ENCODE data around the gene LIX1L. TPM values are rescaled to one million over a fixed set of nuclear protein-coding genes. Genes with fewer than 3 reads are reported as not detected.

Gene LIX1L
- total RNA-seq, 1 experiment from 2014 or later: 12.4 TPM

DNA sequence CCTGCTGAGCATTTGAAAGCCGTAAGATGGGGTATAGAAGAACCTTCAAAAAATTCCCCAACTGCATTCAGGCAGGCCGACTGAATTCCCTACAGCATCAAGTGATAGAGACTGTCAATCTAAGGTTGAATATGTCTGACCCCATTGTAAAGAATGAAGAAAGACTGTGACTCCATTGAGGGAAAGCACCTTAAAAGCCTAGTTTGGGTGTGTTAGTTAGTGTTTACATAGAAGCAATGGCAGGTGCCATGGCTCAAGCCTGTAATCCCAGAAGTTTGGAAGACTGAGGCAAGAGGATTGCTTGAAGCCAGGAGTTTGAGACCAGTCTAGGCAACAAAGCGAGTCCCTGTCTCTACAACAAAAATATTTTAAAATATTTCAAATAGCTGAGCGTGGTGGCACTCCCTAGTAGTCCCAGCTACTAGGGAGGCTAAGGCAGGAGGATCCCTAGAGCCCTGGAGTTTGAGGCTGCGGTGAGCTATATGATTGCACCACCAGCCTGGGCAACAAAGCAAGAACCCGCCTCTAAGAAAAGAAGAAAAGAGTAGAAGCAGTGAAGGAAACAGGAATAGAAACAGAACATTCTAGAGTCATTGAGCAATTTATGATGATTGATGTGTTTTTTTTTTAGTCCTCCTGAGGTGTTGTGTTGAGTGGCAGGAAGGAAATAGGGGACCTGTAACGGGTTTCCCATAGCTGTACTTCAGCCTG is 22.1 kb upstream of the LIX1L start:
- DNase-seq (ENCODE audit: low read depth, low spot score) (no peak), ATAC-seq (no peak)
- H3K4me2 ChIP-seq (ENCODE audit: low read length): peak overlapping the region; percentile 76
- H2AFZ ChIP-seq (ENCODE audit: low read depth, low read length, poor library complexity, severe bottlenecking): no peak overlapping the region
- H3K4me3 ChIP-seq (replicated peaks in 1 of 2; ENCODE audit: low read depth in 1 of 2, low read length in 2 of 2): 0 out of 4 replicates have a peak overlapping the region, but pooled peaks of 1 of the 2 experiments have one; percentile 6
- peak overlapping the region; percentile 56 for H3K9ac ChIP-seq (ENCODE audit: low read length)
- CTCF ChIA-PET: interaction anchor here (0.9 to 3.1 kb wide), 17 partner anchors 9 to 135 kb away, joined by 3 to 45 read pairs (median 6); partner anchors contain the start of genes ANKRD34A, HJV, NUDT17 and PIAS3
- BruUV-seq (replicated peaks): TSS peak; percentile 83
- no peaks in the 10 kb centered on the region for H4K20me1 ChIP-seq (ENCODE audit: insufficient read depth)
- no peaks in the 10 kb centered on the region for H3K36me3 ChIP-seq (ENCODE audit: control insufficient read depth in 1 of 2, insufficient read depth in 2 of 2, low read length in 2 of 2)
- intact Hi-C loops (cut with micrococcal nuclease): loop anchor here (5.0 kb wide), 1 partner anchor 88 kb away; no protein-coding TSS in a partner anchor
- H3K9me3 ChIP-seq (ENCODE audit: control insufficient read depth in 1 of 2, insufficient read depth in 1 of 2, low read depth in 1 of 2, low read length in 2 of 2): no peaks in the 10 kb centered on the region
- H3K27ac ChIP-seq (ENCODE audit: low read depth, low read length): peak overlapping the region; percentile 89
- POLR2A ChIA-PET: interaction anchor here (0.9 to 3.0 kb wide), 16 partner anchors 11 to 121 kb away, joined by 3 to 27 read pairs (median 6); partner anchors contain the start of genes ANKRD34A, HJV, LIX1L and PIAS3
- peaks cover 30 to 51% of the 10 kb centered on the region in 2 experiments for H3K4me1 ChIP-seq (ENCODE audit: control insufficient read depth in 1 of 2, insufficient read depth in 2 of 2, low read length in 2 of 2)
- no peaks in the 10 kb centered on the region for H3K27me3 ChIP-seq (ENCODE audit: insufficient read depth, low read length)
- TF ChIP-seq CEBPB (IDR thresholded peaks at IDR 0.05; ENCODE audit: low read depth): 0 out of 2 replicates have a peak, but pooled peaks have one; percentile 37
- no peak for TF ChIP-seq EGR1 (IDR thresholded peaks at IDR 0.05; ENCODE audit: low read depth)
- H3K9me2 ChIP-seq (ENCODE audit: insufficient read depth): no peaks in the 10 kb centered on the region
- RAD21 ChIA-PET (ENCODE audit: low non-redundant PET in 1 of 2, low total read pairs in 2 of 2, uncharacterized antibody in 2 of 2, unreplicated experiment in 2 of 2): interaction anchor here (0.5 to 1.4 kb wide), 7 partner anchors 22 to 88 kb away, joined by 3 to 6 read pairs (median 4); partner anchors contain the start of gene LIX1L (in 1 of the 2)
- H3K79me2 ChIP-seq (ENCODE audit: insufficient read depth, low read length): no peaks in the 10 kb centered on the region

DNA sequence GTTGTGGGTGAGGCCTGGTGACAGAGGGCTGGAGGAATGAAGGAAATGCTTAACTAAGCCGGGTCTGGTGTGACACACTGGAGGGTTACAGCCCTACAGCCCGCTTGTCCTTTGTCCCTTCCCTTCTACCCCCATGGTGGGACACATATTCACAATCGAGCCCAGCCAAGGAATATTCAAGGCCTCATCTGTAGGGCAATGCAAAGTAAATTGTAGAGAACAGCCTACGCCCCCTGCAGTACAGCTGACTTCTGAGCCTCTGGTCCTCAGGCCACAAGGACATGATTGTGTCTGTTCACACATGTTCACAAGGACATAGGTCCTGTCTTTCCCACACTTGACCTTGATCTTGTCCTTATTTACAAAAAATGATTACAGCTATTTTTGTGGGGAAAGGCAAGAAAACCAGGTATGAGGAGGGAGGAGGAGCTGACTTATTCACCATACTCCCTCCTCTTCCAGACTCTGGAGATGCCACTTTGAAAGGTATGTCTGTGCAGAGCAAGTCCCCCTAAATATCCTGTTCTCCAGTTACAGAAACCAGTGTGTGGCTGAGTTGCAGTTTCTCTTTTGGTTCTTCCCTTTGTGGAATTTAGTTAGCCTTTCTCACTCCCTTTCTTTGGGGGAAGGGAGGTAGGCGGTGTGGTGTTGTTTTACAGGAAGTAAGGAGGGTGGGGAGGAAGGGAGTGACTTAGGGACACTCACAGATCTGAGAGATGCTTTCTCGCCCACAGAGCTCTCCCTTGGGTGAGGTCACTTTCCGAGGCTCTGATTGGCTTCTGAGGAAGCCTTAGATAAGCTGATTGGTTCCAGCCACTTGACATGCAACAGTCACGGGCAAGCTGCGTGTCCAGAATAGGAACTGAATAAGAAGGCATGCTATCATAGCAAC is 21.3 kb upstream of the LIX1L start:
- H3K9ac ChIP-seq (ENCODE audit: low read length): peak overlapping the region; percentile 56
- DNase-seq (ENCODE audit: low read depth, low spot score): peak; percentile 96
- H3K79me2 ChIP-seq (ENCODE audit: insufficient read depth, low read length): no peaks in the 10 kb centered on the region
- intact Hi-C loops (cut with micrococcal nuclease): loop anchor here (5.0 kb wide), 1 partner anchor 87 kb away; no protein-coding TSS in a partner anchor
- RAD21 ChIA-PET (ENCODE audit: low non-redundant PET in 1 of 2, low total read pairs in 2 of 2, uncharacterized antibody in 2 of 2, unreplicated experiment in 2 of 2): interaction anchor here (0.5 to 1.4 kb wide), 9 partner anchors 21 to 87 kb away, joined by 3 to 6 read pairs (median 3); partner anchors contain the start of gene LIX1L (in 1 of the 2)
- POLR2A ChIA-PET: interaction anchor here (0.9 to 3.0 kb wide), 15 partner anchors 11 to 120 kb away, joined by 3 to 27 read pairs (median 6); partner anchors contain the start of genes ANKRD34A, HJV, LIX1L and PIAS3
- H3K36me3 ChIP-seq (ENCODE audit: control insufficient read depth in 1 of 2, insufficient read depth in 2 of 2, low read length in 2 of 2): no peaks in the 10 kb centered on the region
- peak overlapping the region; percentile 70 for H2AFZ ChIP-seq (ENCODE audit: low read depth, low read length, poor library complexity, severe bottlenecking)
- peak overlapping the region; percentile 76 for H3K4me2 ChIP-seq (ENCODE audit: low read length)
- TSS peak; percentile 97 for BruUV-seq (replicated peaks)
- H3K27me3 ChIP-seq (ENCODE audit: insufficient read depth, low read length): no peaks in the 10 kb centered on the region
- no peaks in the 10 kb centered on the region for H4K20me1 ChIP-seq (ENCODE audit: insufficient read depth)
- peak; percentile 95 for ATAC-seq
- H3K27ac ChIP-seq (ENCODE audit: low read depth, low read length): peak overlapping the region; percentile 89
- H3K9me3 ChIP-seq (ENCODE audit: control insufficient read depth in 1 of 2, insufficient read depth in 1 of 2, low read depth in 1 of 2, low read length in 2 of 2): no peaks in the 10 kb centered on the region
- CTCF ChIA-PET: interaction anchor here (0.9 to 3.1 kb wide), 17 partner anchors 10 to 134 kb away, joined by 3 to 45 read pairs (median 6); partner anchors contain the start of genes ANKRD34A, HJV, NUDT17 and PIAS3
- peak overlapping the region; percentile 12 to 37 for H3K4me3 ChIP-seq (replicated peaks in 1 of 2; ENCODE audit: low read depth in 1 of 2, low read length in 2 of 2)
- H3K4me1 ChIP-seq (ENCODE audit: control insufficient read depth in 1 of 2, insufficient read depth in 2 of 2, low read length in 2 of 2): peaks cover 30 to 45% of the 10 kb centered on the region in 2 experiments
- H3K9me2 ChIP-seq (ENCODE audit: insufficient read depth): no peaks in the 10 kb centered on the region
- peak; percentile 91; the same call in 1 of the 2 replicates for TF ChIP-seq SP1 (IDR thresholded peaks at IDR 0.05; ENCODE audit: low read depth)
- peak; percentile 73; the same call in 1 of the 2 replicates for TF ChIP-seq ELF1 (IDR thresholded peaks at IDR 0.05; ENCODE audit: borderline replicate concordance, low read depth)
- 0 out of 2 replicates have a peak, but pooled peaks have one; percentile 28 for TF ChIP-seq SIN3A (IDR thresholded peaks at IDR 0.05; ENCODE audit: low read depth)
- TF ChIP-seq YY1 (IDR thresholded peaks at IDR 0.05; ENCODE audit: extremely low read depth, insufficient replicate concordance, low read depth, low read length): no peak
- TF ChIP-seq EZH2phosphoT487 (IDR thresholded peaks at IDR 0.05; ENCODE audit: borderline replicate concordance): no peak
- TF ChIP-seq POLR2AphosphoS5 (IDR thresholded peaks at IDR 0.05; ENCODE audit: low read depth, low read length): peak; percentile 46
- TF ChIP-seq FOSL1 (IDR thresholded peaks at IDR 0.05; ENCODE audit: low read depth): peak; percentile 30
- TF ChIP-seq TCF7L2 (IDR thresholded peaks at IDR 0.05; ENCODE audit: borderline replicate concordance, extremely low read depth, insufficient read depth, insufficient read length): peak; percentile 73
- no peak for TF ChIP-seq EZH2 (IDR thresholded peaks at IDR 0.05)
- TF ChIP-seq, protein P1, sequence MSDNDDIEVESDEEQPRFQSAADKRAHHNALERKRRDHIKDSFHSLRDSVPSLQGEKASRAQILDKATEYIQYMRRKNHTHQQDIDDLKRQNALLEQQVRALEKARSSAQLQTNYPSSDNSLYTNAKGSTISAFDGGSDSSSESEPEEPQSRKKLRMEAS (IDR thresholded peaks at IDR 0.05): peak; percentile 35; the same call in 1 of the 2 replicates
- 0 out of 2 replicates have a peak, but pooled peaks have one; percentile 35 for TF ChIP-seq CBX3 (IDR thresholded peaks at IDR 0.05; ENCODE audit: low read depth)
- no peak for TF ChIP-seq SRF (IDR thresholded peaks at IDR 0.05; ENCODE audit: low read depth)

Measured in HCT116 (cell line).